Endodermal cell (in vitro differentiated cells): ENCODE measurements around the gene SLX4. TPM values are rescaled to one million over a fixed set of nuclear protein-coding genes. Genes with fewer than 3 reads are reported as not detected.

Experiments
- DNase-seq: peaks from one replicate; pipeline ENCODE4 v3.0.0-alpha.2; 2017
- H3K27ac ChIP-seq: 2 replicates; pipeline ENCODE4 v1.5.1; 2013; ENCODE audit warnings: mild to moderate bottlenecking, low read depth, low read length, moderate library complexity
- H3K27me3 ChIP-seq: 2 replicates; pipeline ENCODE4 v1.6.1; 2013; ENCODE audit warnings: mild to moderate bottlenecking, low read length, moderate library complexity; ENCODE audit not compliant: insufficient read depth, control insufficient read depth, poor library complexity, severe bottlenecking
- H3K36me3 ChIP-seq: 2 replicates; pipeline ENCODE4 v1.7.0; 2013; ENCODE audit warnings: mild to moderate bottlenecking, low read length, moderate library complexity; ENCODE audit not compliant: control insufficient read depth, insufficient read depth
- H3K4me1 ChIP-seq: one replicate; pipeline ENCODE4 v1.7.0; 2013; ENCODE audit warnings: low read length; ENCODE audit not compliant: control insufficient read depth, insufficient read depth
- H3K4me3 ChIP-seq: 2 replicates; pipeline ENCODE4 v1.5.1; 2013; ENCODE audit warnings: mild to moderate bottlenecking, low read length, moderate library complexity
- H3K9ac ChIP-seq: 2 replicates; pipeline ENCODE4 v1.6.1; 2013; ENCODE audit warnings: mild to moderate bottlenecking, low read length, moderate library complexity; ENCODE audit not compliant: poor library complexity, severe bottlenecking; ENCODE audit errors: extremely low read depth
- H3K9me3 ChIP-seq: 2 replicates; pipeline ENCODE4 v1.6.1; 2013; ENCODE audit warnings: mild to moderate bottlenecking, low read length, moderate library complexity; ENCODE audit not compliant: control insufficient read depth
- H3K27ac Mint-ChIP-seq: 2 replicates; pipeline ENCODE4 v1.8.0; 2020; ENCODE audit warnings: mixed read lengths
- H3K27me3 Mint-ChIP-seq: 2 replicates; pipeline ENCODE4 v1.8.0; 2021; ENCODE audit warnings: mild to moderate bottlenecking, mixed read lengths; ENCODE audit not compliant: insufficient read depth
- H3K36me3 Mint-ChIP-seq: 2 replicates; pipeline ENCODE4 v1.8.0; 2020; ENCODE audit warnings: low read depth, mixed read lengths
- H3K4me1 Mint-ChIP-seq: 2 replicates; pipeline ENCODE4 v1.8.0; 2020; ENCODE audit warnings: mixed read lengths
- H3K4me3 Mint-ChIP-seq: 2 replicates; pipeline ENCODE4 v1.8.0; 2020; ENCODE audit warnings: mild to moderate bottlenecking, moderate library complexity, mixed read lengths
- H3K9me3 Mint-ChIP-seq: 2 replicates; pipeline ENCODE4 v1.8.0; 2020; ENCODE audit warnings: mild to moderate bottlenecking, mixed read lengths
- WGBS, 2 experiments: methylation state at CpG; one replicate each; pipeline versions ENCODE4 v1.1.5 to v1.1.7; 2013; ENCODE audit warnings: missing lambda C conversion rate in 2 of 2, mixed read lengths in 1 of 2; ENCODE audit not compliant: insufficient coverage in 1 of 2, insufficient read length in 1 of 2; 5-methylcytosine and 5-hydroxymethylcytosine counted together
- total RNA-seq, 2 donors: library from RNA; stranded (reverse); fragmentation: NEBNext Ultra II Directional in 1 of 2; extraction: Animal tissue kit (Norgen Biotek cat#: 25700) in 1 of 2; gene quantifications; 2 replicates in 1 of 2; 3 replicates in 1 of 2; pipeline ENCODE4 v1.2.1, GENCODE V29; 2021
- TF ChIP-seq, protein P1 (sequence below): fragments of 200-600 bp; sonication (generic); conservative IDR thresholded peaks from 2 replicates; pipeline ENCODE4 v1.5.0; 2021; ENCODE audit warnings: antibody characterized with exemption, mild to moderate bottlenecking

SLX4 gene
- total RNA-seq, 2 donors from 2014 or later, result 11.0 to 15.9 TPM

DNA sequence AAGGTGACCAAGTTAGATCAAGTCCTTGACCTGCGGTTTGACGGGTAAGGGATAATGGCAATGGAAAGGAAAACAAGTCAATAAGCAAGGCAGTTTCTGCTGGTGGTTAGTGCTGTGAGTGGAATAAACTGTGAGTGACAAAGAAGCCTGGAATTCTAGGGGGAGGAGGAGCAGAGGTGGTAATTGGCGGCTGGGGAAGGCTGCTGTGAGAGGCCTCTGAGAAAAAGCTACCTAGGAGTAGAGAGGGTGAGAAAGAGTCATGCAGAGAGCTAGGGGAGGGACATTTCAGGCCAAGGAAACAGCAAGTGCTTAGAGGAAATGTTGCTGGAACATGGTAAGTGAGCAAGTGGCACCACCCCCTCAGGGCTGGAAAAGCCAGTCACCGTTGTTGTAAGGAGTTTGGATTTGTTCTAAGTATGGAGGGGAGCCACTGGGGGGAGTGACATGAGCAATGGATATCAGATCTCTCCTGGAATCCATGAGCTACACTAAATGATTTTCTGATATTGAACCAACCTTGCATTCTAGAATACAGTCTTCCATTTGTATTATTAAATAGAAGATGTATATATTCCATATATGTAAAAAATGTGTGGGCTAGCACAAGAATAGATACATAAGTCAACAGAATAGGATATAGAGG lies 40.9 kb downstream of the SLX4 start:
- H3K4me1 Mint-ChIP-seq, result no peaks in the 10 kb centered on the region
- no peak overlapping the region for H3K27ac ChIP-seq
- peaks cover 14% of the 10 kb centered on the region for H3K9me3 ChIP-seq
- H3K27me3 ChIP-seq, result no peaks in the 10 kb centered on the region
- H3K4me3 Mint-ChIP-seq, result no peak overlapping the region
- no peaks in the 10 kb centered on the region for H3K4me1 ChIP-seq
- H3K9me3 Mint-ChIP-seq, result peaks cover 18% of the 10 kb centered on the region
- no peaks in the 10 kb centered on the region for H3K27me3 Mint-ChIP-seq
- H3K9ac ChIP-seq, result no peak overlapping the region
- peaks cover 3% of the 10 kb centered on the region for H3K36me3 Mint-ChIP-seq
- H3K27ac Mint-ChIP-seq, result no peak overlapping the region
- DNase-seq, result peak; percentile 81
- TF ChIP-seq, protein P1, sequence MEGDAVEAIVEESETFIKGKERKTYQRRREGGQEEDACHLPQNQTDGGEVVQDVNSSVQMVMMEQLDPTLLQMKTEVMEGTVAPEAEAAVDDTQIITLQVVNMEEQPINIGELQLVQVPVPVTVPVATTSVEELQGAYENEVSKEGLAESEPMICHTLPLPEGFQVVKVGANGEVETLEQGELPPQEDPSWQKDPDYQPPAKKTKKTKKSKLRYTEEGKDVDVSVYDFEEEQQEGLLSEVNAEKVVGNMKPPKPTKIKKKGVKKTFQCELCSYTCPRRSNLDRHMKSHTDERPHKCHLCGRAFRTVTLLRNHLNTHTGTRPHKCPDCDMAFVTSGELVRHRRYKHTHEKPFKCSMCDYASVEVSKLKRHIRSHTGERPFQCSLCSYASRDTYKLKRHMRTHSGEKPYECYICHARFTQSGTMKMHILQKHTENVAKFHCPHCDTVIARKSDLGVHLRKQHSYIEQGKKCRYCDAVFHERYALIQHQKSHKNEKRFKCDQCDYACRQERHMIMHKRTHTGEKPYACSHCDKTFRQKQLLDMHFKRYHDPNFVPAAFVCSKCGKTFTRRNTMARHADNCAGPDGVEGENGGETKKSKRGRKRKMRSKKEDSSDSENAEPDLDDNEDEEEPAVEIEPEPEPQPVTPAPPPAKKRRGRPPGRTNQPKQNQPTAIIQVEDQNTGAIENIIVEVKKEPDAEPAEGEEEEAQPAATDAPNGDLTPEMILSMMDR, result no peak
- no peaks in the 10 kb centered on the region for H3K36me3 ChIP-seq
- H3K4me3 ChIP-seq, result peak overlapping the region; percentile 53
- 63 to 79% methylated on average over 4 of the region's 4 CpGs for WGBS, 2 experiments

DNA sequence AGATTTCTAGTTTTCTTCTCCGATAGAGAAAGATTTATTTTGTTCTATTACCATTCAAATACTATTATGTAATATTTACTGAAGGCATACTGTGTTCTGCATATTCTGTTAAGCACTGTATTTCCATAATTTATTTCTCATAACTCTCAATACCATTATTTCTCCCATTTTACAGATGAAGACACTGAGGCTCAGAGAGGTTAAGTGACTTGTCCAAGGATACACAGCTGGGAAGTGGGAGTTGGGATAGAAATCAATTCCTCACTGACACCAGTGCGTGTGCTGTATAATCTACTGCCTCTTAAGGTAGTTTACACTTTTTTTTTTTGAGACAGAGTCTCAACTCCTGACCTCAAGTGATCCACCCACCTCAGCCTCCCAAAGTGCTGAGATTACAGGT lies 41.6 kb downstream of the SLX4 start:
- TF ChIP-seq, protein P1, result no peak
- Mint-ChIP-seq H3K4me3 (no peak overlapping the region), H3K27me3 (no peaks in the 10 kb centered on the region), H3K4me1 (no peaks in the 10 kb centered on the region), H3K9me3 (peaks cover 18% of the 10 kb centered on the region), H3K27ac (no peak overlapping the region), H3K36me3 (peaks cover 3% of the 10 kb centered on the region)
- Histone ChIP-seq H3K9ac (no peak overlapping the region), H3K36me3 (no peaks in the 10 kb centered on the region), H3K4me1 (no peaks in the 10 kb centered on the region), H3K27me3 (no peaks in the 10 kb centered on the region), H3K4me3 (no peak overlapping the region), H3K9me3 (peaks cover 14% of the 10 kb centered on the region), H3K27ac (no peak overlapping the region)
- DNase-seq, result no peak
- WGBS, 2 experiments, result 86 to 92% methylated on average over 1 of the region's 2 CpGs

DNA sequence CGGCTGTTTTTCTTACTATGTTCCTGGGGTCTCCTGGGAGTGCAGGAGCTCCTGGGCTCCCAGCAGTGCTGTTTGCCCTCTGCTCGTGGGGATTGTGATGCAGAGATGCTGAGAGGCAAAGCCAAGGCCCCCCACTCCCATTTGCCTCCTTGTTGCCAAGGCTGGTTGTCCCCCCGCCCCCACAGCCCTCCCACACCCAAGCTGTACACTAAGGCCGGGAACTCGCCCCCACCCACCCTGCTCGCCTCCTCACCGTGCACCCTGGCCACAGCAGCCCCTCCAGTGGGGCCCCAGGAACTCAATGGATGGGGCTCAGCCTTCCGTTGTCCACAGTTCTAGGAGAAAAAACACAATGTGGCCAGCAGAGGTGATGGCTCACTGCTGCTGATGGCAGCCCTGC lies 44.4 kb downstream of the SLX4 start:
- no peak for DNase-seq
- H3K9ac ChIP-seq, result no peak overlapping the region
- H3K4me3 Mint-ChIP-seq, result no peak overlapping the region
- peaks cover 14% of the 10 kb centered on the region for H3K9me3 ChIP-seq
- H3K27me3 ChIP-seq, result no peaks in the 10 kb centered on the region
- H3K27ac ChIP-seq, result no peak overlapping the region
- H3K9me3 Mint-ChIP-seq, result peaks cover 18% of the 10 kb centered on the region
- H3K36me3 ChIP-seq, result no peaks in the 10 kb centered on the region
- 82 to 91% methylated on average over 1 to 8 of the region's 8 CpGs for WGBS, 2 experiments
- H3K4me1 ChIP-seq, result no peaks in the 10 kb centered on the region
- peaks cover 3% of the 10 kb centered on the region for H3K36me3 Mint-ChIP-seq
- no peaks in the 10 kb centered on the region for H3K4me1 Mint-ChIP-seq
- no peak overlapping the region for H3K4me3 ChIP-seq
- no peaks in the 10 kb centered on the region for H3K27me3 Mint-ChIP-seq
- no peak overlapping the region for H3K27ac Mint-ChIP-seq
- TF ChIP-seq, protein P1, result no peak
